Measurements from ENCODE around the gene PLEKHA8.

Gene PLEKHA8

DNA sequence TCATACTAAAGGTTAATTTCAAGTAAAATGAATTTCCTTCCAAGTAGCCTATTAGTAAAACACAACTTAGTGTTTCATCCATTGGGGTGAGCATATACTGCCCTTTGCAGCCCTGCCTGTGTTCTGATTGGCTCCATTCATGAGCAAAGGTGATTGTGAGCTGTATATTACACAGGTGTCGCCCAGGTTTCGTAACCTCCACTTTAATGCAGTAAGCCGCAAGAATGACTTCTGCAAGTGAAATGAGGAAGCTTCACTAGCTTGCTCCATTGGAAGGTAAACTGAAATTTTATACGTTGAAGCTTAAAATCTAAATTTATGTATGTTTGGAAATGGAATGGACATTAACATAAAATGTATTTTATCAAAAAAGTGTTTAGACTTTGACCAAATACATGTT lies 131.0 kb downstream of the PLEKHA8 start:
- no peak overlapping the region for H3K27ac ChIP-seq (ENCODE audit: low read depth, low read length)
- no peak overlapping the region for H3K4me3 ChIP-seq (ENCODE audit: low read depth, low read length)
- H3K27me3 ChIP-seq (ENCODE audit: control insufficient read depth, insufficient read depth, low read length) = no peaks in the 10 kb centered on the region
- no peaks in the 10 kb centered on the region for H3K36me3 ChIP-seq (ENCODE audit: control insufficient read depth, insufficient read depth, low read length)
- H3K4me1 ChIP-seq (ENCODE audit: control insufficient read depth, insufficient read depth, low read length) = peaks cover 53% of the 10 kb centered on the region
- H3K9ac ChIP-seq (ENCODE audit: low read length) = no peak overlapping the region
- no peaks in the 10 kb centered on the region for H3K9me3 ChIP-seq (ENCODE audit: control insufficient read depth, insufficient read depth, low read depth, low read length)

DNA sequence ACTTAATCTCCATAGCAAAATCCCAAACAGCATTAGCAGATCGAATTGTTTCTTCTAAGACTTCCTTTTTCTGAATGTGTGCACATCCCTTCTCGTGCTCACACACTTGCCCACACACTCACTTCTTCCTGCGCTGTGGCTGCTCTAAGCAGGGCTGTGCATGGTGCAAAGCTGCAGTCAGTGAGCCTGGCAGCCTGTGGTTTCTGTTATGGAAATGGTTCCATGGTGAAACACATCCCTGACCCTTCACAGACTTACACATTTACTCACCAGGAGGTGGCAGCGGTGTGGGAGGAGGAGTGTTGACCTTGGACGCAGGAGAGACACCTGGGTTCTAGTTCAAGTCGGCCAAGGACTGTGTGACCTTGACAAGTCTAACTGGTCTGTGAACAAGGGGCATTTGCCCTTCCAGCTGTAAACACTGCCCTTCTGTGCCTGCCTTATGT lies 131.5 kb downstream of the PLEKHA8 start:
- Histone ChIP-seq H3K27me3 (ENCODE audit: control insufficient read depth, insufficient read depth, low read length) (no peaks in the 10 kb centered on the region), H3K4me3 (ENCODE audit: low read depth, low read length) (no peak overlapping the region), H3K27ac (ENCODE audit: low read depth, low read length) (no peak overlapping the region), H3K36me3 (ENCODE audit: control insufficient read depth, insufficient read depth, low read length) (no peaks in the 10 kb centered on the region), H3K9me3 (ENCODE audit: control insufficient read depth, insufficient read depth, low read depth, low read length) (no peaks in the 10 kb centered on the region), H3K9ac (ENCODE audit: low read length) (no peak overlapping the region), H3K4me1 (ENCODE audit: control insufficient read depth, insufficient read depth, low read length) (peaks cover 53% of the 10 kb centered on the region)

DNA sequence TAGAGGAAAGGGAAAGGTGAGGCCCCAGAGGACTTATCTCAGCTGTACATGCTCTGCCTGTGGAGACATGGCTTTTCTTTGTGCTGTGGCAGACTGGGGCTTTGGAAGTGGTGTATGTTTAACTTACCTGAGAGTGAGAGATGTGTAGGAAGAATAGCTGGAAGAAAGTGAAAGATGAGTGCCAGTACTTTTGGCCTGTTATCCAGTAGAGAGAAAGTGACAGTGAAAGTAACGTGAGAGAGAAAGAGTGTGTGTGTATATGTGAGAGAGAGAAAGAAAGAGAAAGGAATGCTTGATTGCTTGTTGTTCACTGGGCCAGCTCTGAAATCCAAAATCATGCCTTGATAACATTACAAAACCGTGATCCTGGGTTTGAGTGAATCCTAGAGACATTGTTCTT lies 132.1 kb downstream of the PLEKHA8 start:
- Histone ChIP-seq H3K9me3 (ENCODE audit: control insufficient read depth, insufficient read depth, low read depth, low read length) (no peaks in the 10 kb centered on the region), H3K27me3 (ENCODE audit: control insufficient read depth, insufficient read depth, low read length) (no peaks in the 10 kb centered on the region), H3K9ac (ENCODE audit: low read length) (no peak overlapping the region), H3K4me1 (ENCODE audit: control insufficient read depth, insufficient read depth, low read length) (peaks cover 51% of the 10 kb centered on the region), H3K36me3 (ENCODE audit: control insufficient read depth, insufficient read depth, low read length) (no peaks in the 10 kb centered on the region), H3K27ac (ENCODE audit: low read depth, low read length) (no peak overlapping the region), H3K4me3 (ENCODE audit: low read depth, low read length) (no peak overlapping the region)

DNA sequence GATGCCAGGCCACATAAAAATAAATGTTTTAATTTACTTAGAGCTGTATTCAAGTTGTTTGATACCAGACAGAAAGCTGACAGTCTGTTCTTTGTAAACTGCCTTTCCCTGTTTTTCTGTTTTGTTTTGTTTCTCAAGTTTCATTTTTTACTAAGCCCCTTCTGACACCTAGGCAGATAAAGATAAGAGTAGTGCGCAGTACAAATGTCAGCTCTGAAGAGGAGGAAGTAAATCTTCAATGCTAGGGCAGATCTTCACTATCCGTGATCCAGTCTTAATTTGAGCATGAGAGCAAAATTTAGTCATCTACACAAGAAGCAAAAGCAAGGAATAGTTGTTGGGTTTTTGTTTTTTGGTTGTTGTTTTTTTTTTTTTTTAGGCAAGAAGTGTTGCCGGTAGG lies 133.9 kb downstream of the PLEKHA8 start:
- H3K9me3 ChIP-seq (ENCODE audit: control insufficient read depth, insufficient read depth, low read depth, low read length) = no peaks in the 10 kb centered on the region
- no peak overlapping the region for H3K4me3 ChIP-seq (ENCODE audit: low read depth, low read length)
- H3K9ac ChIP-seq (ENCODE audit: low read length) = no peak overlapping the region
- H3K27ac ChIP-seq (ENCODE audit: low read depth, low read length) = no peak overlapping the region
- H3K36me3 ChIP-seq (ENCODE audit: control insufficient read depth, insufficient read depth, low read length) = no peaks in the 10 kb centered on the region
- H3K27me3 ChIP-seq (ENCODE audit: control insufficient read depth, insufficient read depth, low read length) = no peaks in the 10 kb centered on the region; the same call in 1 of the 2 replicates
- peaks cover 54% of the 10 kb centered on the region for H3K4me1 ChIP-seq (ENCODE audit: control insufficient read depth, insufficient read depth, low read length)

DNA sequence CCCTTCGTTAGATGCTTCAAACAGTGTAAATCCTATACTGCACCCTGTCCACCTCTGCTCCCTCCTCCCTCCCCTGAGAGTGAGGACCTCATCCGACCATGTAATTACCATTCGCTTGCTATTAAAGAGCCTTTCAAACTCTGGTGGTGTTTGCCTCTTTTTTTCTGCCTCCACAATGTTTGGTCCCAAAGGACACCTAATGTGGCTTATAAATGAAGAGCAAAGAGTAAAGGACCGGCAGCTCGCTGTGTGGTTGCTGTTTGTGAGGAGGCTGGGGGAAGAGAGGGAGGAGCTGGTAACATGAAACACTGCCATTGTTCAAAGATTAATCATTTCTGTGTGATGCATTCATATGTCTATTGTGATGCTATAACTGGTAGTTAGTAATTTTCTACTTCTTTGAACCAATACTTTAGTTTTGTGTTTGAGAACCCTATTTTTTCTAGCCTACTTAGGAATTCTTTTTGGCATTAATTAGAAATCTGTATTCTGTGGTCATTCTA lies 134.5 kb downstream of the PLEKHA8 start:
- H3K4me3 ChIP-seq (ENCODE audit: low read depth, low read length) = peak overlapping the region; percentile 5; the same call in 1 of the 2 replicates
- no peak overlapping the region for H3K9ac ChIP-seq (ENCODE audit: low read length)
- H3K36me3 ChIP-seq (ENCODE audit: control insufficient read depth, insufficient read depth, low read length) = no peaks in the 10 kb centered on the region
- H3K9me3 ChIP-seq (ENCODE audit: control insufficient read depth, insufficient read depth, low read depth, low read length) = no peaks in the 10 kb centered on the region
- no peak overlapping the region for H3K27ac ChIP-seq (ENCODE audit: low read depth, low read length)
- peaks cover 1% of the 10 kb centered on the region for H3K27me3 ChIP-seq (ENCODE audit: control insufficient read depth, insufficient read depth, low read length)
- H3K4me1 ChIP-seq (ENCODE audit: control insufficient read depth, insufficient read depth, low read length) = peaks cover 50% of the 10 kb centered on the region

DNA sequence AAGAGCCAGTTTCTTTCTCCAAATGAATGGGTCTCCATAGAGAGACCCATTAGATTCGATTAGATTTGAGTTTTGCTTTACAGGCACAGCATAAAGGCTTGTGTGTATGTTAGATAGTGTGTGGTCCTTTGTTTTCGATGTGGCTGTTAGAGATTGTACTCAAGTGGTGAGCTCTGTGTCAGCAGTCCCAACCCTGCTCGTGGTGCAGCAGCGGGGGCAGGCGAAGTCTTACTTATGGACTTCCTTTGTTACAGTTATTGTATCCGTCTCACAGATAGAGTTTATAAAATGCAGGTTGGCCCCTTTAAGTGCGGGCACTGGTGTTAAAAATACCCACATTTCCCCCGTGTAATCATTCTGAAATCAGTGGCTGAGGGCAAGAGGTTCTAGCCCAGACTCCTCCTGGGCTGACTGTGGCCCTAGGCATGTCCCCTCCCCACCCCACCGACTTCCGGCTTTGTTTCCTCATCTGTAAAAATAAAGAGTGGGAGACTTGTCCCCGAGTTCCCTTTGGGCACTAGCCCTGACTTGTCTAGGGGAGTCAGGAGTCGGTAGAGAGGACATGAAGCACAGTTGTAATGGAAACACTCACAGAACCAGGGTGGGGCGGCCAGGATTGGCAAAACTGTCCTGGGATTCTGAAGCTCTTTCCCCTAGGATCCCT lies 135.2 kb downstream of the PLEKHA8 start:
- Histone ChIP-seq H3K27ac (ENCODE audit: low read depth, low read length) (no peak overlapping the region), H3K4me1 (ENCODE audit: control insufficient read depth, insufficient read depth, low read length) (peaks cover 57% of the 10 kb centered on the region), H3K27me3 (ENCODE audit: control insufficient read depth, insufficient read depth, low read length) (peaks cover 8% of the 10 kb centered on the region), H3K9me3 (ENCODE audit: control insufficient read depth, insufficient read depth, low read depth, low read length) (no peaks in the 10 kb centered on the region), H3K4me3 (ENCODE audit: low read depth, low read length) (no peak overlapping the region), H3K36me3 (ENCODE audit: control insufficient read depth, insufficient read depth, low read length) (no peaks in the 10 kb centered on the region), H3K9ac (ENCODE audit: low read length) (peak overlapping the region; percentile 15)

DNA sequence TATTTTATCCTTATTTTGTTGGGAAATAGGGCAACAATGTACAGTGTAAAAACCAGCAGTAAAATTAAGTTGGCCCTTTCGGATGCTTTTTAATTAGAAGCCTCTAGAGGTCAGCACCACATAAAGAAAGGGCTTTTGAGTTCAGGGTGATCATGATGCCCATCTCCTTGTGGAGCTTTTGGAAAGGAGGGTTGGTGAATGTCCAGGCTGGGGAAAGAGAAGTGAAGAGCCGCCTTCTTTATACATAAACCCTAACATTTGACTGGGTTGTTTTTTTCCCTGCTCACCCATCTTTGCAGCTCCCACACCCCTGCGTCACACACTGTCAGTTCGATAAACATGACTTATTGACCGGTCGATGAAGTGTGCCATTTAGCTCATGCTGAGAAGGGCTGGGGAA lies 136.4 kb downstream of the PLEKHA8 start:
- H3K4me1 ChIP-seq (ENCODE audit: control insufficient read depth, insufficient read depth, low read length) = peaks cover 65% of the 10 kb centered on the region
- peaks cover 10% of the 10 kb centered on the region for H3K27me3 ChIP-seq (ENCODE audit: control insufficient read depth, insufficient read depth, low read length)
- H3K9ac ChIP-seq (ENCODE audit: low read length) = no peak overlapping the region
- H3K9me3 ChIP-seq (ENCODE audit: control insufficient read depth, insufficient read depth, low read depth, low read length) = no peaks in the 10 kb centered on the region
- no peak overlapping the region for H3K4me3 ChIP-seq (ENCODE audit: low read depth, low read length)
- no peak overlapping the region for H3K27ac ChIP-seq (ENCODE audit: low read depth, low read length)
- H3K36me3 ChIP-seq (ENCODE audit: control insufficient read depth, insufficient read depth, low read length) = no peaks in the 10 kb centered on the region

DNA sequence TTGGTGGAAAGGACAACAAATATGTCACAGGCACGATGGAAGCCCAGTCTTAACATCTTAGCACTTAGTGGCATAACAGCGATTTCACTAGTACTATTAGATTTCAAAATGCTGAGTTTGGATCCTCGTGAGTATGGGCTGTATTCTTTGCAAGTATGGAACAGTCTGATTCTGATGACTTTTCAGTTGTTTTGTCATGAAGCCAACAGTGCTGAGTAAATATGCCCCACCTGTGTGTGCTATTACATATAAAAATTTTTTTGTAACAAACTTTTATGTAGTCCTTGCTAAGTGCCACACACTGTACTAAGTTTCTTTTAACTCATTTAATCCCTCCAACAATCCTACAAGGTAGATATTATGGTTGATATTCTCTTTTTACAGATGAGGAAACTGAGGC lies 137.4 kb downstream of the PLEKHA8 start:
- no peak overlapping the region for H3K9ac ChIP-seq (ENCODE audit: low read length)

DNA sequence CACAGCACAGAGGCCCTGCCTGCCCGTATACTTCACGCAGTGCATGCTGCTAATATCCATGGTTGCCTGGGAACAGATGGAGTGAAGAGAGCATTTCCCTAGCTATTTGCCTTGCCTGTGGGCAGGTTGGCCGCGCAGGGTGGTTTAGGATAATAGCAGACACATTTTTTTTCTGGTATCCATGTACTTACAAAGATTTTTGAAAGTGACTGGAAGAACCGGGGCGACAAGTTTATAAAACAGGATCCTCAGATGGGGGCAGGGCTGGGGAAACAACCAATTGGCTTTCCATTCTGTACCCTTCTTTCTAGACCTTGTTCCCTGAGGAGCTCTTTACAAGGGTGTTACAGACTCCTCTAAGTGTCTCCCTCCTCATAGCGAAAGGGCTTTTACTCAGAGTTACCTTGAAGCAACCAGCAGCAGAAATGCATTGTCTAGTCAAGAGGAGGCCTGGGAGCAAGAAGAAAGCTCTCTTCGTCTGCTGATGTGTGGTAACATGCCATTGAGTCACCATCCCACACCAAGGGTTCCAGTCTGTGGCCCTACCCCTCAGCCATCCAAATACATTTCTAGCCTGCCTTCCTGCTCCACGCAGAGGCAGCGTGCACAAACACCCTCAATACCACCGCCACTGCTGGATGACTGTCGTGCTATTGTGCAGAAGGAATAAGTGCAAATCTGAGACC lies 138.1 kb downstream of the PLEKHA8 start:
- Histone ChIP-seq H3K9me3 (ENCODE audit: control insufficient read depth, insufficient read depth, low read depth, low read length) (no peaks in the 10 kb centered on the region), H3K4me1 (ENCODE audit: control insufficient read depth, insufficient read depth, low read length) (peaks cover 54% of the 10 kb centered on the region), H3K27ac (ENCODE audit: low read depth, low read length) (no peak overlapping the region), H3K9ac (ENCODE audit: low read length) (no peak overlapping the region), H3K4me3 (ENCODE audit: low read depth, low read length) (no peak overlapping the region), H3K36me3 (ENCODE audit: control insufficient read depth, insufficient read depth, low read length) (no peaks in the 10 kb centered on the region), H3K27me3 (ENCODE audit: control insufficient read depth, insufficient read depth, low read length) (peaks cover 17% of the 10 kb centered on the region)

More for the DNA sequence above, 137.4 kb downstream of the PLEKHA8 start:
- peaks cover 10% of the 10 kb centered on the region for H3K27me3 ChIP-seq (ENCODE audit: control insufficient read depth, insufficient read depth, low read length)
- peaks cover 58% of the 10 kb centered on the region for H3K4me1 ChIP-seq (ENCODE audit: control insufficient read depth, insufficient read depth, low read length)
- no peaks in the 10 kb centered on the region for H3K9me3 ChIP-seq (ENCODE audit: control insufficient read depth, insufficient read depth, low read depth, low read length)
- no peak overlapping the region for H3K4me3 ChIP-seq (ENCODE audit: low read depth, low read length)
- H3K27ac ChIP-seq (ENCODE audit: low read depth, low read length) = no peak overlapping the region
- no peaks in the 10 kb centered on the region for H3K36me3 ChIP-seq (ENCODE audit: control insufficient read depth, insufficient read depth, low read length)

DNA sequence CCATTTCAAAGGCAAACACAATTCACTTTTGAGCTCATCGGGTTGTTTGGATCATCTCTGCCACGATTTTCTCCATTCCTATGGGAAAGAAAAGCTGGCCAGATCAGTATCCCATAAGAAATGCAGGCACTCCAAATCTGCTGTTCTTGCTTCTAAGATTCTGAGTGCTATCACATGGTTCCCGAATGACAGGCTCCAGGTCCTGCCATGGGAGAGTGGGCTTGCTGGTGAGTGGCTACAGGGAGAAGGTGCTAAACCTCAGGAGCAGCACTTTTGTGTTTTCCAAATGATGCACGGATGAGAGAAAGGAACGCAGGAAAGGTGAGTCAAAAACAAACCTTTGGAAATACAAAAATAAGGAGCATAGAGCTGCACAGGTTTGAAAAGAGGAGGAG lies 138.6 kb downstream of the PLEKHA8 start:
- H3K27ac ChIP-seq (ENCODE audit: low read depth, low read length) = no peak overlapping the region
- H3K4me3 ChIP-seq (ENCODE audit: low read depth, low read length) = no peak overlapping the region
- H3K4me1 ChIP-seq (ENCODE audit: control insufficient read depth, insufficient read depth, low read length) = peaks cover 51% of the 10 kb centered on the region
- H3K36me3 ChIP-seq (ENCODE audit: control insufficient read depth, insufficient read depth, low read length) = no peaks in the 10 kb centered on the region
- peaks cover 17% of the 10 kb centered on the region for H3K27me3 ChIP-seq (ENCODE audit: control insufficient read depth, insufficient read depth, low read length)
- no peak overlapping the region for H3K9ac ChIP-seq (ENCODE audit: low read length)
- H3K9me3 ChIP-seq (ENCODE audit: control insufficient read depth, insufficient read depth, low read depth, low read length) = no peaks in the 10 kb centered on the region

DNA sequence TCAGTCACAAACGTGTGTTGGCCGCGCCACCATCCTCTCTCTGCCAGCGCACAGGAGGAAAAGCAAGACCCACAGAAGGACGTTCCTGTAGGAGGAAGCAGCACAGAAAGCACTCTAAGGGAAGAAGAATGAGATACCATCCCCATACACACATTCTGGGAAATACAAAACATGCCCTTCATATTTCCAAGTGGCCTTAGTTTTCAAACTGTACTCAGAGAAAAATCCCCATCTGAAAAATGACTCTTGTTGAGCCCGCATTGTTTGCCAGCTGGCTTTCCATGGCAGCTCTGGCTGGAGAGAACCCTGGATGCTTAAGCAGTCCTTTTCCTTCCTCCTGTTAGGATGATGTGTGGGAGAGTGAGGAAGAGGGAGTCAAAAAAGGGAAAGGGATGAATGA lies 139.7 kb downstream of the PLEKHA8 start:
- Histone ChIP-seq H3K27ac (ENCODE audit: low read depth, low read length) (no peak overlapping the region), H3K4me1 (ENCODE audit: control insufficient read depth, insufficient read depth, low read length) (peaks cover 49% of the 10 kb centered on the region), H3K4me3 (ENCODE audit: low read depth, low read length) (no peak overlapping the region), H3K27me3 (ENCODE audit: control insufficient read depth, insufficient read depth, low read length) (peaks cover 17% of the 10 kb centered on the region), H3K9ac (ENCODE audit: low read length) (no peak overlapping the region), H3K36me3 (ENCODE audit: control insufficient read depth, insufficient read depth, low read length) (no peaks in the 10 kb centered on the region), H3K9me3 (ENCODE audit: control insufficient read depth, insufficient read depth, low read depth, low read length) (no peaks in the 10 kb centered on the region)
